Bronchial epithelial cell (primary cell): ENCODE results near the gene TP73. TPM values are rescaled to one million over a fixed set of nuclear protein-coding genes. Genes with fewer than 3 reads are reported as not detected.

Experiments
- DNase-seq: peaks from one replicate; pipeline ENCODE4 v3.0.0-alpha.2; 2010; ENCODE audit warnings: low read depth
- FAIRE-seq: peaks from 2 replicates; lab custom pipeline; 2011; peaks lifted over from hg19 to GRCh38; lab: Jason Lieb, UNC
- H3K27me3 ChIP-seq: 2 replicates; pipeline ENCODE4 v1.5.1; 2011; ENCODE audit warnings: low read length; ENCODE audit not compliant: control insufficient read depth, insufficient read depth
- H3K36me3 ChIP-seq: 2 replicates; pipeline ENCODE4 v1.5.1; 2011; ENCODE audit warnings: low read length; ENCODE audit not compliant: control insufficient read depth, insufficient read depth
- H3K4me3 ChIP-seq: 2 replicates; pipeline ENCODE4 v1.5.1; 2011; ENCODE audit warnings: mild to moderate bottlenecking, low read depth, low read length, control low read depth
- CTCF ChIP-seq: IDR thresholded peaks from 2 replicates; pipeline ENCODE4 v1.5.1; 2011; ENCODE audit warnings: mild to moderate bottlenecking, moderate library complexity, low read length, control low read depth, inconsistent platforms; ENCODE audit not compliant: insufficient read depth, severe bottlenecking
- total RNA-seq: library from RNA; depleted of rRNA; stranded (reverse); fragments of >200 nt; gene quantifications from 2 replicates; pipeline ENCODE4 v1.2.1, GENCODE V29; 2014

The TP73 gene
- total RNA-seq, 1 donor from 2014 or later, result under 0.01 TPM

DNA sequence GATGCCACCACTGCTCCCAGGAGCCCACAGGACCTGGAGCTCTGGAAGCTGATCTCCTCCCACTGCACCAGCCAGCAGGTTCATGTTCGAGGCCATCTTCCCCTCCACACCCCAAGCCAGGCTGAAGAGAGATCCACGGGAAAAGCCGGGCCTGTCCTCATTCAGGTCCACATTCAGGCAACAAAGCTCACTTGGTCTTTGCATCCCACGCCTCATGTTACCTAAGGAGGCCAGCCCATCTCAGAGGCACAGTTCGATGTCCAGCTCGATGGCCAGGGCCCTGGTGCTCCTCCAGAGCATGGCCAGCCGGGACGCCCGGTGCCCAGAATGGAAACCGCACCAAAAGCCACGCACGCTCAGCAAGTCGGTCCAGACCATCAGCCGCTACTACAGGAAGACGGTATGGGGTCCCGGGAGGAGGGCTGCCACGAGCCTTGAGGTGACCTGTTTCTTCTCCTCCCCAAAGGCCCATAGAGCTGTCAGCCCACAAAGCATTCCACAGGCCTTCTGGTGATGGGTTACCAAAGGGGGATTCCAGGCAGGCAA, 100.2 kb downstream of the TP73 start, which contains the start of gene CCDC27:
Gene CCDC27, plus strand, starts transcription at position 51 of the 546 bp plus-strand sequence. Its CDS starts 32 bp downstream, at position 83.
- no peak for FAIRE-seq
- TF ChIP-seq CTCF, result no peak

DNA sequence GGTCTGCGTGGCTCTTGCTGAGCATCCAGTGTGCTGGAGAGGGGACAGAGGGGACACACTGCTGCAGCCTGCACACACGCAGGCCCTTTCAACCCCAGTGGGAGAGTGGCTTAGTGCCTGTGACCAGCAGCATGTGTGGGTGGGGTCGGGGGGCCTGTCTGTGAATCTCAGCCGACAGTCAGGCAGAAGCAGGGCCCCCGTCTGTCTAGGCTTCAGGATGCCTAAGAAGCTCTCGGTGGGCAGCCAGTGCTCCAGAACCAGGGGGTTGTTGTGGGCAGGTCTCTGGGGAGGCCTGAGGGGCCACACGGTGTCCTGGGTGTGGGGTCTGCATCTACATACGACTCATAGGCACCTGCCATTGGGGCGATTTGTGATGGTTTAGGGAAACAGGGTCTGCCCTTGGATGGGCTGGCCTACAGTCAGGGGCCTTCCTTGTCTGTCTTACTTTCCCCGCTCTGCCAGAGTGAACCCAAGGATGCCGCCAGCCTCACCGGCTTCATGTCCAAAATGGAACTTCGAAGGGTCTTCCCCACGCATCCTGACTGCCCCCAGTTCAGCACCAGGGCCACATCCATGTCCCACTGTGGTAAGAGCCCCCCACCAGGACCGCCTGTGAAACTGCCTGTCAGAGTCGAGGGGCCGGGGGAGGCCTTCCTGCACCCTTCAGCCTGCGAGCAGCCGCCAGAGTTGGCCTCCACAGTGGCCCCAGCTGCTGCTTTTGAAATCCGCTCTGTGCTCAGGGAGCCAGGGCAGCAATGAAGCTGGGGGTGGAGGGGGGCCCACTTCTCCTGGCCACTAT, 101.5 kb downstream of the TP73 start:
- no peak for TF ChIP-seq CTCF
- FAIRE-seq, result no peak
- no peak overlapping the region for H3K4me3 ChIP-seq

More for the DNA sequence above, 100.2 kb downstream of the TP73 start, which contains the start of gene CCDC27:
- no peak within 1 kb of the TSS for H3K4me3 ChIP-seq
- peaks cover 2% of the 10 kb centered on the region for H3K27me3 ChIP-seq
- H3K36me3 ChIP-seq, result no peaks in the 10 kb centered on the region
- no peak for DNase-seq

GRCh38 chr1:3756394-3756793, 104.1 kb downstream of the TP73 start:
- Histone ChIP-seq H3K36me3 (no peaks in the 10 kb centered on the region), H3K4me3 (no peak overlapping the region), H3K27me3 (no peaks in the 10 kb centered on the region)
- DNase-seq (no peak), FAIRE-seq (no peak)
- TF ChIP-seq CTCF, result no peak

More for the DNA sequence above, 101.5 kb downstream of the TP73 start:
- Histone ChIP-seq H3K27me3 (peaks cover 2% of the 10 kb centered on the region), H3K36me3 (no peaks in the 10 kb centered on the region)
- no peak for DNase-seq

- Histone ChIP-seq H3K4me3 (no peak overlapping the region), H3K27me3 (no peaks in the 10 kb centered on the region), H3K36me3 (no peaks in the 10 kb centered on the region)
- TF ChIP-seq CTCF, result no peak
- FAIRE-seq (no peak), DNase-seq (no peak)
Measured at GRCh38 chr1:3759164-3759563, 106.8 kb downstream of the TP73 start.

- DNase-seq, result no peak
- H3K36me3 ChIP-seq, result no peaks in the 10 kb centered on the region
- FAIRE-seq, result no peak
- no peaks in the 10 kb centered on the region for H3K27me3 ChIP-seq
- H3K4me3 ChIP-seq, result no peak overlapping the region
- no peak for TF ChIP-seq CTCF
Measured at GRCh38 chr1:3759796-3760195, 107.5 kb downstream of the TP73 start.
